ENCODE measurements around the gene ZPR1.
"Not testable (repeated sequence)": the region's sequence is repeated elsewhere in the genome, so short reads cannot be mapped to it uniquely, and the experiment has no call there.

Gene ZPR1

GRCh38 chr11:116775975-116776374 is 11.8 kb downstream of the ZPR1 start:
- Histone ChIP-seq H3K4me1 (ENCODE audit: control insufficient read depth, insufficient read depth, low read length, poor library complexity, severe bottlenecking) (peaks cover 8% of the 10 kb centered on the region), H3K36me3 (ENCODE audit: control insufficient read depth, insufficient read depth, low read length) (peaks cover 41% of the 10 kb centered on the region), H3K4me3 (ENCODE audit: extremely low read depth, insufficient read depth, low read length, poor library complexity, severe bottlenecking) (no peak overlapping the region), H3K9me3 (ENCODE audit: control insufficient read depth, low read length) (no peaks in the 10 kb centered on the region), H3K27ac (ENCODE audit: low read depth, low read length, severe bottlenecking) (no peak overlapping the region)
- WGBS, 2 experiments (ENCODE audit: insufficient coverage in 2 of 2) = 92 to 96% methylated on average over 4 of the region's 5 CpGs

GRCh38 chr11:116774661-116775060 is 13.2 kb downstream of the ZPR1 start:
- WGBS, 2 experiments (ENCODE audit: insufficient coverage in 2 of 2) = 94 to 95% methylated on average over 3 to 5 of the region's 5 CpGs
- Histone ChIP-seq H3K9me3 (ENCODE audit: control insufficient read depth, low read length) (no peaks in the 10 kb centered on the region), H3K4me1 (ENCODE audit: control insufficient read depth, insufficient read depth, low read length, poor library complexity, severe bottlenecking) (peaks cover 8% of the 10 kb centered on the region), H3K4me3 (ENCODE audit: extremely low read depth, insufficient read depth, low read length, poor library complexity, severe bottlenecking) (no peak overlapping the region), H3K27ac (ENCODE audit: low read depth, low read length, severe bottlenecking) (no peak overlapping the region), H3K36me3 (ENCODE audit: control insufficient read depth, insufficient read depth, low read length) (peaks cover 35% of the 10 kb centered on the region)

GRCh38 chr11:116773203-116774097 is 14.4 kb downstream of the ZPR1 start:
- peak overlapping the region; percentile 37 for H3K27ac ChIP-seq (ENCODE audit: low read depth, low read length, severe bottlenecking)
- WGBS, 2 experiments (ENCODE audit: insufficient coverage in 2 of 2) = 2 to 10% methylated on average over 12 to 15 of the region's 25 CpGs
- peaks cover 8% of the 10 kb centered on the region for H3K4me1 ChIP-seq (ENCODE audit: control insufficient read depth, insufficient read depth, low read length, poor library complexity, severe bottlenecking)
- H3K9me3 ChIP-seq (ENCODE audit: control insufficient read depth, low read length) = no peaks in the 10 kb centered on the region
- H3K36me3 ChIP-seq (ENCODE audit: control insufficient read depth, insufficient read depth, low read length) = peaks cover 35% of the 10 kb centered on the region
- peak overlapping the region; percentile 82 for H3K4me3 ChIP-seq (ENCODE audit: extremely low read depth, insufficient read depth, low read length, poor library complexity, severe bottlenecking)

GRCh38 chr11:116772443-116773202 is 15.2 kb downstream of the ZPR1 start, which contains the start of gene BUD13:
BUD13 (minus strand) TSS chr11:116772987; CDS start chr11:116772964, 23 bp downstream.
- WGBS, 2 experiments (ENCODE audit: insufficient coverage in 2 of 2) = 0% methylated on average over 55 to 58 of the region's 73 CpGs
- peaks cover 8% of the 10 kb centered on the region for H3K4me1 ChIP-seq (ENCODE audit: control insufficient read depth, insufficient read depth, low read length, poor library complexity, severe bottlenecking)
- H3K27ac ChIP-seq (ENCODE audit: low read depth, low read length, severe bottlenecking) = peak within 1 kb of the TSS; percentile 89
- H3K9me3 ChIP-seq (ENCODE audit: control insufficient read depth, low read length) = no peaks in the 10 kb centered on the region
- H3K4me3 ChIP-seq (ENCODE audit: extremely low read depth, insufficient read depth, low read length, poor library complexity, severe bottlenecking) = peak within 1 kb of the TSS; percentile 82
- H3K36me3 ChIP-seq (ENCODE audit: control insufficient read depth, insufficient read depth, low read length) = peaks cover 28% of the 10 kb centered on the region

- Histone ChIP-seq H3K36me3 (ENCODE audit: control insufficient read depth, insufficient read depth, low read length) (peaks cover 25% of the 10 kb centered on the region), H3K4me3 (ENCODE audit: extremely low read depth, insufficient read depth, low read length, poor library complexity, severe bottlenecking) (peak overlapping the region; percentile 82), H3K27ac (ENCODE audit: low read depth, low read length, severe bottlenecking) (peak overlapping the region; percentile 89), H3K4me1 (ENCODE audit: control insufficient read depth, insufficient read depth, low read length, poor library complexity, severe bottlenecking) (peaks cover 8% of the 10 kb centered on the region), H3K9me3 (ENCODE audit: control insufficient read depth, low read length) (no peaks in the 10 kb centered on the region)
- WGBS, 2 experiments (ENCODE audit: insufficient coverage in 2 of 2) = 15 to 30% methylated on average over 1 of the region's 2 CpGs
Measured at GRCh38 chr11:116771935-116772334, 15.9 kb downstream of the ZPR1 start.

GRCh38 chr11:116762132-116762531 is 25.7 kb downstream of the ZPR1 start:
- no peaks in the 10 kb centered on the region for H3K4me1 ChIP-seq (ENCODE audit: control insufficient read depth, insufficient read depth, low read length, poor library complexity, severe bottlenecking)
- peaks cover 96% of the 10 kb centered on the region for H3K36me3 ChIP-seq (ENCODE audit: control insufficient read depth, insufficient read depth, low read length)
- WGBS, 2 experiments (ENCODE audit: insufficient coverage in 2 of 2) = 64 to 88% methylated on average over 1 of the region's 2 CpGs
- no peaks in the 10 kb centered on the region for H3K9me3 ChIP-seq (ENCODE audit: control insufficient read depth, low read length)
- no peak overlapping the region for H3K27ac ChIP-seq (ENCODE audit: low read depth, low read length, severe bottlenecking)
- no peak overlapping the region for H3K4me3 ChIP-seq (ENCODE audit: extremely low read depth, insufficient read depth, low read length, poor library complexity, severe bottlenecking)

- not testable (repeated sequence) for H3K9me3 ChIP-seq (ENCODE audit: control insufficient read depth, low read length); H3K4me1 ChIP-seq (ENCODE audit: control insufficient read depth, insufficient read depth, low read length, poor library complexity, severe bottlenecking); H3K4me3 ChIP-seq (ENCODE audit: extremely low read depth, insufficient read depth, low read length, poor library complexity, severe bottlenecking); H3K27ac ChIP-seq (ENCODE audit: low read depth, low read length, severe bottlenecking)
- WGBS, 2 experiments (ENCODE audit: insufficient coverage in 2 of 2) = 99% methylated on average over 8 of the region's 8 CpGs
- peaks cover 76% of the 10 kb centered on the region for H3K36me3 ChIP-seq (ENCODE audit: control insufficient read depth, insufficient read depth, low read length)
Measured at GRCh38 chr11:116756044-116756443, 31.8 kb downstream of the ZPR1 start.

GRCh38 chr11:116750070-116750718 is 37.6 kb downstream of the ZPR1 start:
- Histone ChIP-seq H3K4me3 (ENCODE audit: extremely low read depth, insufficient read depth, low read length, poor library complexity, severe bottlenecking) (no peak overlapping the region), H3K4me1 (ENCODE audit: control insufficient read depth, insufficient read depth, low read length, poor library complexity, severe bottlenecking) (no peaks in the 10 kb centered on the region), H3K9me3 (ENCODE audit: control insufficient read depth, low read length) (no peaks in the 10 kb centered on the region), H3K36me3 (ENCODE audit: control insufficient read depth, insufficient read depth, low read length) (peaks cover 73% of the 10 kb centered on the region), H3K27ac (ENCODE audit: low read depth, low read length, severe bottlenecking) (peak overlapping the region; percentile 31)
- WGBS, 2 experiments (ENCODE audit: insufficient coverage in 2 of 2) = 90 to 100% methylated on average over 1 to 2 of the region's 2 CpGs

GRCh38 chr11:116742104-116742503 is 45.7 kb downstream of the ZPR1 start:
- no peak overlapping the region for H3K27ac ChIP-seq (ENCODE audit: low read depth, low read length, severe bottlenecking)
- no peaks in the 10 kb centered on the region for H3K9me3 ChIP-seq (ENCODE audit: control insufficient read depth, low read length)
- WGBS, 2 experiments (ENCODE audit: insufficient coverage in 2 of 2) = 40 to 78% methylated on average over 1 to 3 of the region's 6 CpGs
- H3K4me1 ChIP-seq (ENCODE audit: control insufficient read depth, insufficient read depth, low read length, poor library complexity, severe bottlenecking) = peaks cover 9% of the 10 kb centered on the region
- H3K4me3 ChIP-seq (ENCODE audit: extremely low read depth, insufficient read depth, low read length, poor library complexity, severe bottlenecking) = no peak overlapping the region
- H3K36me3 ChIP-seq (ENCODE audit: control insufficient read depth, insufficient read depth, low read length) = peaks cover 11% of the 10 kb centered on the region

GRCh38 chr11:116740741-116741140 is 47.1 kb downstream of the ZPR1 start:
- 83 to 88% methylated on average over 2 of the region's 4 CpGs for WGBS, 2 experiments (ENCODE audit: insufficient coverage in 2 of 2)
- no peaks in the 10 kb centered on the region for H3K36me3 ChIP-seq (ENCODE audit: control insufficient read depth, insufficient read depth, low read length)
- H3K4me3 ChIP-seq (ENCODE audit: extremely low read depth, insufficient read depth, low read length, poor library complexity, severe bottlenecking) = no peak overlapping the region
- peaks cover 9% of the 10 kb centered on the region for H3K4me1 ChIP-seq (ENCODE audit: control insufficient read depth, insufficient read depth, low read length, poor library complexity, severe bottlenecking)
- no peak overlapping the region for H3K27ac ChIP-seq (ENCODE audit: low read depth, low read length, severe bottlenecking)
- no peaks in the 10 kb centered on the region for H3K9me3 ChIP-seq (ENCODE audit: control insufficient read depth, low read length)
